Esophagus muscularis mucosa (tissue), 3 donors: Measurements from ENCODE around the gene TRERF1.

Experiments
- CTCF ChIP-seq, 3 experiments: fragments of 200-600 bp in 2 of 3; fragments of 450-650 bp in 1 of 3; sonication (generic) in 2 of 3; IDR thresholded peaks; one replicate each; pipeline ENCODE4 v1.5.1; 2017 to 2019; ENCODE audit warnings: antibody characterized with exemption in 3 of 3, mild to moderate bottlenecking in 2 of 3, moderate library complexity in 1 of 3
- POLR2A ChIP-seq: fragments of 450-650 bp; IDR thresholded peaks from one replicate; pipeline ENCODE4 v1.6.1; 2017; ENCODE audit warnings: antibody characterized with exemption, moderate library complexity, mild to moderate bottlenecking, low read depth
- POLR2AphosphoS5 ChIP-seq, 2 donors: sonication (generic); formaldehyde crosslinking; IDR thresholded peaks; one replicate each; pipeline ENCODE4 v1.6.1; 2017; ENCODE audit warnings: antibody characterized with exemption in 2 of 2

- TF ChIP-seq CTCF (IDR thresholded peaks at IDR 0.05), result no peak
- TF ChIP-seq POLR2AphosphoS5 (IDR thresholded peaks at IDR 0.05), result no peak
- no peak for TF ChIP-seq POLR2A
These were observed 248.5 kb downstream of the TRERF1 start for GRCh38 chr6:42203183-42203582.
